Testis (tissue), 3 donors: ENCODE results near the gene RTKN. TPM values are rescaled to one million over a fixed set of nuclear protein-coding genes. Genes with fewer than 3 reads are reported as not detected.

Experiments used
- DNase-seq: peaks from one replicate; pipeline ENCODE4 v3.0.0-alpha.2; 2019
- H3K27ac ChIP-seq, 2 donors: fragments of 200-600 bp; sonication (generic); one replicate each; pipeline ENCODE4 v1.5.1; 2019
- H3K27me3 ChIP-seq: fragments of 200-600 bp; sonication (generic); one replicate; pipeline ENCODE4 v1.5.1; 2019
- H3K36me3 ChIP-seq: fragments of 200-600 bp; sonication (generic); one replicate; pipeline ENCODE4 v1.5.1; 2017; ENCODE audit warnings: low read depth; ENCODE audit errors: missing control alignments
- H3K4me1 ChIP-seq: fragments of 200-600 bp; sonication (generic); one replicate; pipeline ENCODE4 v1.5.1; 2019
- H3K4me3 ChIP-seq, 2 donors: fragments of 200-600 bp; sonication (generic); one replicate each; pipeline ENCODE4 v1.5.1; 2017 to 2019
- H3K9me3 ChIP-seq: fragments of 200-600 bp; sonication (generic); one replicate; pipeline ENCODE4 v1.5.1; 2017
- POLR2A ChIP-seq: fragments of 450-650 bp; IDR thresholded peaks from one replicate; pipeline ENCODE4 v1.6.1; 2017; ENCODE audit warnings: antibody characterized with exemption, mild to moderate bottlenecking, moderate library complexity
- WGBS, 2 donors: methylation state at CpG; one replicate each; pipeline ENCODE4 v1.1.5; 2018; 5-methylcytosine and 5-hydroxymethylcytosine counted together
- intact Hi-C: fragments of 100-400 bp; cut with DNase I; formaldehyde crosslinking; loops from one replicate; pipeline ENCODE4 v1.15.1; 2023; ENCODE audit warnings: low total_unique reads
- polyA plus RNA-seq: library from polyadenylated mRNA; stranded (reverse); fragments of 350-450 nt; fragmentation: Illumina TruSeq; extraction: RNeasy Lipid Tissue Mini Kit (QIAGEN cat#74804); gene quantifications from one replicate; pipeline ENCODE4 v1.2.3, GENCODE V29; 2014; ENCODE audit warnings: low read depth, low replicate concordance; ENCODE audit not compliant: insufficient read depth
- total RNA-seq, 2 donors: library from RNA; depleted of rRNA; stranded (reverse); fragments of >200 nt; gene quantifications; one replicate each; pipeline ENCODE4 v1.2.3, GENCODE V29; 2016
- TF ChIP-seq, protein P1 (sequence below), 3 experiments: fragments of 450-650 bp in 2 of 3; fragments of 200-600 bp in 1 of 3; sonication (generic) in 1 of 3; IDR thresholded peaks; one replicate each; pipeline ENCODE4 v1.5.1; 2016 to 2019; ENCODE audit warnings: antibody characterized with exemption in 3 of 3, mild to moderate bottlenecking in 2 of 3, moderate library complexity in 1 of 3

RTKN gene
- total and polyA plus RNA-seq, 3 donors from 2014 or later: 8.8 to 12.8 (median 11.1) TPM

DNA sequence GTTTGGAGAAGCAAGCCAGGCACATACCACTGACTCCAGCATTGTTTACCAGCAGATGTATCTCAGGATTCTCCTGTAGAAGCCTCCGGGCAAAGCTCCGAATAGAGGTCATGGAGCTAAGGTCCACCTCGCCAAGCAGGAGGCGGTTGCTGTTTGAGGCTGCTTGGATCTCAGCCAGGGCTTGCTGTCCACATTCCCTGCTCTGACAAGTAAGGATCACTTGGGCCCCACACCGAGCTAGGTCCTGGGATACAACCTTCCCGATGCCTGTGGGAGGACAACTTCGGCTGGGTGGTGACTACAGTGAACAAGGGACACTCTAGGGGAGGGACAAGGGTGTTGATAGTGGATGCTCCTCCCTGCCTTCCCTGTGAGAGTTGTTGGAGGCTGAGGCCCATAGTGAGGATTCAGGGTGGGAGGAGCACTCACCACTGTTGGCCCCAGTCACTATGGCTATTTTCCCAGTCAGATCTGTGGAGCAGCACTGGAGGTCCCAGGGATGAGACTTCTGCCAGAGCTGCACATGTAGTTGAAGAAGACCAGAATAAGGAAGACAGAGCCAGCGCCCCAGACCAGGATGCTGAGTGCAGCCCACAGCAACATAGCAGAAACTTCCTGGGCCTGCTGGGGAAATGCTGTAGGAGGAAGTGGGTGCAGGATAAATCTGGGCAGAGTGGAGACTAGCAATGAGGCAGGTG lies 28.6 kb downstream of the RTKN start:
- DNase-seq: peak; percentile 77
- WGBS, 2 donors: 47 to 49% methylated on average over 8 of the region's 8 CpGs
- Histone ChIP-seq H3K4me1 (peaks cover 31% of the 10 kb centered on the region), H3K27ac (no peak overlapping the region), H3K9me3 (no peaks in the 10 kb centered on the region), H3K36me3 (no peaks in the 10 kb centered on the region), H3K27me3 (no peaks in the 10 kb centered on the region), H3K4me3 (no peak overlapping the region)
- no peak for TF ChIP-seq POLR2A
- TF ChIP-seq, protein P1, sequence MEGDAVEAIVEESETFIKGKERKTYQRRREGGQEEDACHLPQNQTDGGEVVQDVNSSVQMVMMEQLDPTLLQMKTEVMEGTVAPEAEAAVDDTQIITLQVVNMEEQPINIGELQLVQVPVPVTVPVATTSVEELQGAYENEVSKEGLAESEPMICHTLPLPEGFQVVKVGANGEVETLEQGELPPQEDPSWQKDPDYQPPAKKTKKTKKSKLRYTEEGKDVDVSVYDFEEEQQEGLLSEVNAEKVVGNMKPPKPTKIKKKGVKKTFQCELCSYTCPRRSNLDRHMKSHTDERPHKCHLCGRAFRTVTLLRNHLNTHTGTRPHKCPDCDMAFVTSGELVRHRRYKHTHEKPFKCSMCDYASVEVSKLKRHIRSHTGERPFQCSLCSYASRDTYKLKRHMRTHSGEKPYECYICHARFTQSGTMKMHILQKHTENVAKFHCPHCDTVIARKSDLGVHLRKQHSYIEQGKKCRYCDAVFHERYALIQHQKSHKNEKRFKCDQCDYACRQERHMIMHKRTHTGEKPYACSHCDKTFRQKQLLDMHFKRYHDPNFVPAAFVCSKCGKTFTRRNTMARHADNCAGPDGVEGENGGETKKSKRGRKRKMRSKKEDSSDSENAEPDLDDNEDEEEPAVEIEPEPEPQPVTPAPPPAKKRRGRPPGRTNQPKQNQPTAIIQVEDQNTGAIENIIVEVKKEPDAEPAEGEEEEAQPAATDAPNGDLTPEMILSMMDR (IDR thresholded peaks at IDR 0.05): no peak
- intact Hi-C loops: no loop called here

DNA sequence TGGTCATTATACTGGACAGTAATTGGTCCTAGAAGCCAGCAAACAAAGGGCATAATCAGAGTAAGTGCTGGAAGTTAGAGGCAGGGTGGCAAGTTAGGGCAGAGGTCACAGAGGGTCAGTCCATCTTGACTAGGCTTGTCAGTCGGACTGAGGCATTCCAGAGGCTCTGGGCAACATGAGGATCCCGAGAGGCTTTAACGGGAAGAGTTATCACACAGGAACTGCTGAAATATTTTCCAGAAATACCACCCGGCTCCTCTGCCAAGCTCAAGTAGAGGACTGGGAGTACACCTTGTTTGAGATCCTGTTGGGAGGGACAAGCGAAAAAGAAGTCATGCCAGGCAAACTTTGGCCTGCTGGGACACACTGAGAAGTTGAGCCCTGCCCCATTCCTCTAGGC lies 34.1 kb downstream of the RTKN start:
- intact Hi-C loops: no loop called here
- Histone ChIP-seq H3K27me3 (no peaks in the 10 kb centered on the region), H3K27ac (no peak overlapping the region), H3K36me3 (no peaks in the 10 kb centered on the region), H3K4me1 (no peaks in the 10 kb centered on the region), H3K9me3 (no peaks in the 10 kb centered on the region), H3K4me3 (no peak overlapping the region)
- no peak for DNase-seq
- TF ChIP-seq, protein P1 (IDR thresholded peaks at IDR 0.05): no peak
- no peak for TF ChIP-seq POLR2A
- 80 to 88% methylated on average over 5 of the region's 5 CpGs for WGBS, 2 donors

DNA sequence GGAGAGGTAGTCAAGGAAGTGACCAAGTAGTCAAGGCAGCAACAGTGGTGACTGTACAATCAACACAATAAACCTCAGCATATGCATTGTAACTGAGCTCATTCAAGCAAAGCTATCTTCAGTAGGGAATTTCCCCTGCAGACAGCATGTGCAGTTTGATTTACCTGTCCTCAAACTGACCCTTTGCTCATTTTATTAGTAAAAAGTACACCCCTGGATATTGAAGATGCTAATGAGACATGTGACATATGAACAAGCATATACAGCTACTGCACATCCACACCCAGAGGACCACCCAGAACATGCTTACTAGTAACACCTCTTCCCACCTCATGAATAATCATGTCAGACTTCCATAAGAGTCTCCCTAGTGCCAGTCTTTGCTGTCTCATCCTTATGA lies 35.7 kb downstream of the RTKN start:
- DNase-seq: no peak
- H3K36me3 ChIP-seq: no peaks in the 10 kb centered on the region
- H3K27me3 ChIP-seq: no peaks in the 10 kb centered on the region
- no peak overlapping the region for H3K4me3 ChIP-seq
- TF ChIP-seq, protein P1 (IDR thresholded peaks at IDR 0.05): no peak
- TF ChIP-seq POLR2A: no peak
- no peak overlapping the region for H3K27ac ChIP-seq
- H3K9me3 ChIP-seq: no peaks in the 10 kb centered on the region
- no peaks in the 10 kb centered on the region for H3K4me1 ChIP-seq
- intact Hi-C loops: no loop called here

DNA sequence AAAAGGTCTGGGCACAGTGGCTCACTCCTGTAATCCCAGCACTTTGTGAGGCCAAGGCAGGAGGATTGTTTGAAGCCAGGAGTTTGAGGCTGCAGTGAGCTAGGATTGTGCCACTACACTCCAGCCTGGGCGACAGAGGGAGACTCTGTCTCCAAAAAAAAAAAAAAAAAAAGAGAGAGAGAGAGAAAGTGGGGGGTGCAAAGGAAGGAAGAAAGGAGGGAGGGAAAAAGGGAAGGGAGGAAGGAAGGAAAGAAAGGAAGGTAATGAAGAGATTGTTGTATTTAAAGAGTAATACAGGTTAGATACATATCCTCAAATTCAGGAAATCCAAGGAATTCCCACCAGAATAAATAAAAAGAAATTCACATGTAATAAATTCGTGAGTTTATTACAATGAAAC lies 39.8 kb downstream of the RTKN start:
- Histone ChIP-seq H3K27ac (no peak overlapping the region), H3K9me3 (no peaks in the 10 kb centered on the region), H3K27me3 (no peaks in the 10 kb centered on the region), H3K4me3 (no peak overlapping the region), H3K36me3 (no peaks in the 10 kb centered on the region), H3K4me1 (no peaks in the 10 kb centered on the region)
- TF ChIP-seq, protein P1 (IDR thresholded peaks at IDR 0.05): no peak
- TF ChIP-seq POLR2A: no peak
- no peak for DNase-seq
- intact Hi-C loops: no loop called here
- WGBS, 2 donors: 82 to 88% methylated on average over 2 of the region's 2 CpGs

DNA sequence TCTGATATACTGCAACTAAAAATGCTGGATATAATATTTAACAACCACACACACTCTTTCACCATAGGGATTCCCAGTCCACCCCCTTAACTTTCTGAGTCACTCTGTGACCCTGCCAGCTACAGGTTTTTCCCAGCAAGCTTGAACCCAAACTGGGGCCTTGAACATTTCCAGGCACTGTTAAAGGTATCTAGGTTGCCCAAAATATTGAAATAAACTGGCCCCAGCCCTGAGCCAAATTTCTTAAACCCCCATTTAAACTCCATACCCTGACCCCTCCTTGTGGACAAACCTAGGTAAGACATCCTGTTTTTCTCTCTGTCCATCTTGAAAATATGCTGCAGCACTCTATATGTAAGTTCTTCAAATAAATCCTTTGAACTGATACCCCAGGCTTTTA lies 42.0 kb downstream of the RTKN start:
- intact Hi-C loops: no loop called here

More for the DNA sequence above, 42.0 kb downstream of the RTKN start:
- DNase-seq: no peak
- Histone ChIP-seq H3K4me3 (no peak overlapping the region), H3K27me3 (no peaks in the 10 kb centered on the region), H3K4me1 (no peaks in the 10 kb centered on the region), H3K36me3 (no peaks in the 10 kb centered on the region), H3K9me3 (no peaks in the 10 kb centered on the region), H3K27ac (no peak overlapping the region)
- TF ChIP-seq, protein P1 (IDR thresholded peaks at IDR 0.05): peak; percentile 32 to 70 (median 49)
- no peak for TF ChIP-seq POLR2A
